Measurements from ENCODE around the gene NME4.
"Not testable (repeated sequence)": the region's sequence is repeated elsewhere in the genome, so short reads cannot be mapped to it uniquely, and the experiment has no call there.

Gene NME4

GRCh38 chr16:377419-377951 is 19.5 kb upstream of the NME4 start:
- DNase-seq, result no peak

- not testable (repeated sequence) for DNase-seq
Observed at GRCh38 chr16:378113-378820, 18.7 kb upstream of the NME4 start.

- DNase-seq, result no peak
Observed at GRCh38 chr16:378821-379182, 18.2 kb upstream of the NME4 start.

GRCh38 chr16:379183-379960 is 17.6 kb upstream of the NME4 start:
- DNase-seq, result no peak

- DNase-seq, result no peak
Observed at GRCh38 chr16:379961-380761, 16.8 kb upstream of the NME4 start.

GRCh38 chr16:380762-381011 is 16.3 kb upstream of the NME4 start:
- DNase-seq, result peak in 1 of 2 donors; percentile 11

- peak; percentile 11 to 14 for DNase-seq
Observed at GRCh38 chr16:381012-381788, 15.8 kb upstream of the NME4 start.

- peak; percentile 67 to 81 for DNase-seq
Observed at GRCh38 chr16:381789-382717, 14.9 kb upstream of the NME4 start, which contains the start of gene PGAP6. PGAP6 (minus strand) TSS chr16:381978; CDS start chr16:381821, 157 bp downstream.

GRCh38 chr16:383326-384051 is 13.5 kb upstream of the NME4 start:
- DNase-seq, result peak in 1 of 2 donors; percentile 22

GRCh38 chr16:386641-387156 is 10.3 kb upstream of the NME4 start:
- DNase-seq, result peak in 1 of 2 donors; percentile 12

- DNase-seq, result not testable (repeated sequence)
Observed at GRCh38 chr16:387761-388666, 9.0 kb upstream of the NME4 start.

- no peak for DNase-seq
Observed at GRCh38 chr16:389352-389751, 7.6 kb upstream of the NME4 start.

GRCh38 chr16:391885-392335 is 5.1 kb upstream of the NME4 start:
- DNase-seq, result peak; percentile 55 to 57

GRCh38 chr16:392450-393030 is 4.5 kb upstream of the NME4 start:
- DNase-seq, result peak; percentile 65 to 86

- DNase-seq, result no peak
Observed at GRCh38 chr16:396199-396598, 800 bp upstream of the NME4 start.

- peak; percentile 15 to 41 for DNase-seq
Observed at GRCh38 chr16:396605-397004, 394 bp upstream of the NME4 start.

GRCh38 chr16:397736-398332 is 835 bp downstream of the NME4 start:
- peak; percentile 22 to 48 for DNase-seq
